Panc1 (cell line): ENCODE measurements around the gene ABCG5. TPM values are rescaled to one million over a fixed set of nuclear protein-coding genes. Genes with fewer than 3 reads are reported as not detected.

Experiments used
- ATAC-seq: fragments of 200-7000 bp; cut with Tn5 transposase; 2 replicates; pipeline ENCODE4 v1.9.1; 2020; ENCODE audit warnings: mild to moderate bottlenecking, moderate library complexity
- BruUV-seq: library from RNA; stranded (reverse); fragments of 400-500 nt; replicated peaks from 2 replicates; lab custom pipeline; 2021; lab: Mats Ljungman, UMichigan
- CTCF ChIA-PET: fragments of 300-600 bp; sonication (Branson Sonifier 250); formaldehyde crosslinking; loops from one replicate; lab custom pipeline; 2022; ENCODE audit warnings: antibody characterized with exemption; lab: Charles Lee
- POLR2A ChIA-PET: fragments of 300-600 bp; sonication (Branson Sonifier 250); formaldehyde crosslinking; loops from one replicate; lab custom pipeline; 2022; ENCODE audit warnings: antibody characterized with exemption; lab: Charles Lee
- DNase-seq: peaks from one replicate; pipeline ENCODE4 v3.0.0-alpha.2; 2010; ENCODE audit warnings: low read depth, low spot score
- H3K27ac ChIP-seq: 2 replicates; pipeline ENCODE4 v1.5.1; 2011; ENCODE audit warnings: mild to moderate bottlenecking, low read length, inconsistent platforms
- H3K27me3 ChIP-seq: fragments of 200-500 bp; sonication (Bioruptor generic); 2 replicates; pipeline ENCODE4 v1.6.0; 2014; ENCODE audit warnings: low read length, inconsistent platforms; ENCODE audit not compliant: control insufficient read depth, insufficient read depth
- H3K36me3 ChIP-seq: fragments of 200-500 bp; sonication (Bioruptor generic); 2 replicates; pipeline ENCODE4 v1.5.1; 2014; ENCODE audit warnings: inconsistent platforms, mild to moderate bottlenecking, low read length, moderate library complexity; ENCODE audit not compliant: control insufficient read depth, insufficient read depth
- H3K4me1 ChIP-seq: 2 replicates; pipeline ENCODE4 v1.5.1; 2011; ENCODE audit warnings: inconsistent platforms, mild to moderate bottlenecking, low read length, moderate library complexity; ENCODE audit not compliant: control insufficient read depth, insufficient read depth
- H3K4me3 ChIP-seq, 2 experiments: 2 replicates each; pipeline ENCODE4 v1.5.1; 2011 to 2012; ENCODE audit warnings: low read depth in 2 of 2, low read length in 2 of 2, mild to moderate bottlenecking in 2 of 2, inconsistent platforms in 1 of 2, moderate library complexity in 1 of 2
- H3K9me3 ChIP-seq: fragments of 200-500 bp; sonication (Bioruptor generic); 2 replicates; pipeline ENCODE4 v1.5.1; 2014; ENCODE audit warnings: low read depth, mild to moderate bottlenecking, inconsistent platforms, low read length, moderate library complexity; ENCODE audit not compliant: control insufficient read depth, insufficient read depth
- POLR2AphosphoS5 ChIP-seq: IDR thresholded peaks from 2 replicates; pipeline ENCODE4 v1.6.1; 2012; ENCODE audit warnings: mild to moderate bottlenecking, low read depth, low read length, moderate library complexity
- SIN3A ChIP-seq: IDR thresholded peaks from 2 replicates; pipeline ENCODE4 v1.6.1; 2012; ENCODE audit warnings: low read depth, mild to moderate bottlenecking, low read length, moderate library complexity, borderline replicate concordance; ENCODE audit not compliant: insufficient read depth
- TCF7L2 ChIP-seq: IDR thresholded peaks from 2 replicates; pipeline ENCODE4 v1.6.1; 2011; ENCODE audit warnings: mild to moderate bottlenecking, low read depth, low read length, inconsistent platforms
- in situ Hi-C: cut with HindIII; loops from 2 replicates; pipeline ENCODE4 v1.10.0; 2016; ENCODE audit warnings: low sequenced_read_pairs, low pct_unique_long_range_greater_than_20kb
- intact Hi-C: fragments of 100-400 bp; cut with micrococcal nuclease; formaldehyde crosslinking; loops from one replicate; pipeline ENCODE4 v1.10.0; 2022; ENCODE audit not compliant: unreplicated experiment
- total RNA-seq: library from RNA; stranded (reverse); gene quantifications from one replicate; pipeline ENCODE4 v1.2.1, GENCODE V29; 2021; ENCODE audit not compliant: unreplicated experiment
- TF ChIP-seq, protein P1 (sequence below), 2 experiments: IDR thresholded peaks; 2 replicates each; pipeline ENCODE4 v1.6.1; 2011 to 2012; ENCODE audit warnings: low read depth in 2 of 2, control low read depth in 1 of 2, low read length in 1 of 2, mild to moderate bottlenecking in 1 of 2, moderate library complexity in 1 of 2; ENCODE audit not compliant: insufficient read depth in 1 of 2
- TF ChIP-seq, protein P2 (sequence below): fragments of 450-650 bp; IDR thresholded peaks from 2 replicates; pipeline ENCODE4 v1.5.1; 2017; ENCODE audit warnings: mild to moderate bottlenecking

The ABCG5 gene
- total RNA-seq, 1 experiment from 2014 or later, result 0.05 TPM

DNA sequence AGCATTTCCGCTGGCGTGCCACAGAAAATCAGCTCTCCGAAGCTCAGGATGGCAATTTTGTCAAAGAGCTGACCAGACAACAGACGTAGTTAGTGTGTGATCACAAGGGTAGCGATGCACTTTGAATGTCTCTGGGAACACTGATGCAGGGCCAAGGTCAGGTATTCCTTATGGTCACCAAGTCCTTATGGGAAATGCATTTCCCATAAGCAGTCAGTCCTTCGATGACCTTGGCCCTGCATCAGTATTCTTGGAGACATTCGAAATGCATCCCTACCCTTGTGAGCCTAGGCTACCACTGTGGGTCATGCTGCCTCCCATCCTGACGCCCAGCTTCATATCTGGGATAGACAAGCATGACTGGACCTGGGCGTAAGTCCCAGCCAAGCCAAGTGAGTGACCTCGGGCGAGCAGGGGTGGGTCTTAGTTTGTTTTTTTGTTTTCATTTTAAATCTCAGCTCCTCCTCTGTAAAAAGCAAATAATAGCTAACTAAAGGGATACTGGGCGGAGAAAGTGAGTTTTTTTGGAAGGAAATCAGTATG lies 13.6 kb downstream of the ABCG5 start:
- Histone ChIP-seq H3K27me3 (peaks cover 7% of the 10 kb centered on the region), H3K4me3 (no peak overlapping the region), H3K27ac (no peak overlapping the region), H3K36me3 (no peaks in the 10 kb centered on the region), H3K9me3 (no peaks in the 10 kb centered on the region), H3K4me1 (no peaks in the 10 kb centered on the region)
- TF ChIP-seq POLR2AphosphoS5, result no peak
- TF ChIP-seq TCF7L2, result no peak
- no peak for TF ChIP-seq SIN3A
- TF ChIP-seq, protein P1, sequence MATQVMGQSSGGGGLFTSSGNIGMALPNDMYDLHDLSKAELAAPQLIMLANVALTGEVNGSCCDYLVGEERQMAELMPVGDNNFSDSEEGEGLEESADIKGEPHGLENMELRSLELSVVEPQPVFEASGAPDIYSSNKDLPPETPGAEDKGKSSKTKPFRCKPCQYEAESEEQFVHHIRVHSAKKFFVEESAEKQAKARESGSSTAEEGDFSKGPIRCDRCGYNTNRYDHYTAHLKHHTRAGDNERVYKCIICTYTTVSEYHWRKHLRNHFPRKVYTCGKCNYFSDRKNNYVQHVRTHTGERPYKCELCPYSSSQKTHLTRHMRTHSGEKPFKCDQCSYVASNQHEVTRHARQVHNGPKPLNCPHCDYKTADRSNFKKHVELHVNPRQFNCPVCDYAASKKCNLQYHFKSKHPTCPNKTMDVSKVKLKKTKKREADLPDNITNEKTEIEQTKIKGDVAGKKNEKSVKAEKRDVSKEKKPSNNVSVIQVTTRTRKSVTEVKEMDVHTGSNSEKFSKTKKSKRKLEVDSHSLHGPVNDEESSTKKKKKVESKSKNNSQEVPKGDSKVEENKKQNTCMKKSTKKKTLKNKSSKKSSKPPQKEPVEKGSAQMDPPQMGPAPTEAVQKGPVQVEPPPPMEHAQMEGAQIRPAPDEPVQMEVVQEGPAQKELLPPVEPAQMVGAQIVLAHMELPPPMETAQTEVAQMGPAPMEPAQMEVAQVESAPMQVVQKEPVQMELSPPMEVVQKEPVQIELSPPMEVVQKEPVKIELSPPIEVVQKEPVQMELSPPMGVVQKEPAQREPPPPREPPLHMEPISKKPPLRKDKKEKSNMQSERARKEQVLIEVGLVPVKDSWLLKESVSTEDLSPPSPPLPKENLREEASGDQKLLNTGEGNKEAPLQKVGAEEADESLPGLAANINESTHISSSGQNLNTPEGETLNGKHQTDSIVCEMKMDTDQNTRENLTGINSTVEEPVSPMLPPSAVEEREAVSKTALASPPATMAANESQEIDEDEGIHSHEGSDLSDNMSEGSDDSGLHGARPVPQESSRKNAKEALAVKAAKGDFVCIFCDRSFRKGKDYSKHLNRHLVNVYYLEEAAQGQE (IDR thresholded peaks at IDR 0.05; ENCODE audit: insufficient read depth in 1 of 2, low read depth in 2 of 2, low read length in 1 of 2), result no peak
- TF ChIP-seq, protein P2, sequence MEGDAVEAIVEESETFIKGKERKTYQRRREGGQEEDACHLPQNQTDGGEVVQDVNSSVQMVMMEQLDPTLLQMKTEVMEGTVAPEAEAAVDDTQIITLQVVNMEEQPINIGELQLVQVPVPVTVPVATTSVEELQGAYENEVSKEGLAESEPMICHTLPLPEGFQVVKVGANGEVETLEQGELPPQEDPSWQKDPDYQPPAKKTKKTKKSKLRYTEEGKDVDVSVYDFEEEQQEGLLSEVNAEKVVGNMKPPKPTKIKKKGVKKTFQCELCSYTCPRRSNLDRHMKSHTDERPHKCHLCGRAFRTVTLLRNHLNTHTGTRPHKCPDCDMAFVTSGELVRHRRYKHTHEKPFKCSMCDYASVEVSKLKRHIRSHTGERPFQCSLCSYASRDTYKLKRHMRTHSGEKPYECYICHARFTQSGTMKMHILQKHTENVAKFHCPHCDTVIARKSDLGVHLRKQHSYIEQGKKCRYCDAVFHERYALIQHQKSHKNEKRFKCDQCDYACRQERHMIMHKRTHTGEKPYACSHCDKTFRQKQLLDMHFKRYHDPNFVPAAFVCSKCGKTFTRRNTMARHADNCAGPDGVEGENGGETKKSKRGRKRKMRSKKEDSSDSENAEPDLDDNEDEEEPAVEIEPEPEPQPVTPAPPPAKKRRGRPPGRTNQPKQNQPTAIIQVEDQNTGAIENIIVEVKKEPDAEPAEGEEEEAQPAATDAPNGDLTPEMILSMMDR, result no peak
- intact Hi-C loops (no loop called here), in situ Hi-C loops (no loop called here)
- no TSS peak for BruUV-seq
- ChIA-PET POLR2A (no interaction called here), CTCF (no interaction called here)
- DNase-seq (no peak), ATAC-seq (no peak)

DNA sequence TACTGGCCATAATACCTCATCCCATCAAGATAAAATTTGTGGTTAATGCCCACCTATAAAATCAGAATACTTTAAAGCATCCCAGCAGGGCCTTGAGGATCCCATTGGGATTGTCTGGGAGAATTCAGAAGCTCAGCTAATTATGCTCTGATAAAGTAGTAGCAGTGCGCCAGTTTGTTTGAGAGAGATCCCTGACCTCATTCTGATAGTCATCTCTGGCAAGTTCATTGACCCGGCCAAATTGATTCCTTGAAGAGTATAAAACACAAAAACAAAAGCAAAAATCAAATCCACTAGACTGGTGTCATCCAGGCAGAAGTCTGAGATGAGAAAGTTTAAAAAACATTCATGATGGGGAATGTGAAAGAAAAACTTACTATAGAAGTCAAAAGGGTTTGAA lies 14.1 kb downstream of the ABCG5 start:
- CTCF ChIA-PET, result no interaction called here
- TF ChIP-seq POLR2AphosphoS5 (no peak), SIN3A (no peak), TCF7L2 (no peak)
- TF ChIP-seq, protein P1 (IDR thresholded peaks at IDR 0.05; ENCODE audit: insufficient read depth in 1 of 2, low read depth in 2 of 2, low read length in 1 of 2), result no peak
- TF ChIP-seq, protein P2, result no peak
- Histone ChIP-seq H3K4me3 (no peak overlapping the region), H3K9me3 (no peaks in the 10 kb centered on the region), H3K4me1 (no peaks in the 10 kb centered on the region), H3K36me3 (no peaks in the 10 kb centered on the region), H3K27ac (no peak overlapping the region), H3K27me3 (peaks cover 4% of the 10 kb centered on the region)
- BruUV-seq, result no TSS peak
- no peak for DNase-seq
- in situ Hi-C loops, result no loop called here
- intact Hi-C loops, result no loop called here
- no peak for ATAC-seq
- POLR2A ChIA-PET, result no interaction called here
